ENCODE results near the gene STAMBP.
A peak's percentile ranks its signal among the peaks of the same experiment; 100 is the strongest.

STAMBP gene

GRCh38 chr2:73823416-73823815 lies 5.3 kb upstream of the STAMBP start:
- Mint-ChIP-seq H3K27me3 (ENCODE audit: low read depth, poor library complexity) (peaks cover 68% of the 10 kb centered on the region), H3K4me1 (peaks cover 5% of the 10 kb centered on the region), H3K4me3 (no peak overlapping the region), H3K27ac (no peak overlapping the region), H3K9me3 (peaks cover 4% of the 10 kb centered on the region), H3K36me3 (ENCODE audit: low read depth) (no peaks in the 10 kb centered on the region)
- DNase-seq = no peak
- no peak for TF ChIP-seq CTCF (IDR thresholded peaks at IDR 0.05)

- H3K36me3 Mint-ChIP-seq (ENCODE audit: low read depth) = no peaks in the 10 kb centered on the region
- peaks cover 10% of the 10 kb centered on the region for H3K4me1 Mint-ChIP-seq
- peaks cover 67% of the 10 kb centered on the region for H3K27me3 Mint-ChIP-seq (ENCODE audit: low read depth, poor library complexity)
- peaks cover 6% of the 10 kb centered on the region for H3K9me3 Mint-ChIP-seq
- no peak overlapping the region for H3K27ac Mint-ChIP-seq
- no peak overlapping the region for H3K4me3 Mint-ChIP-seq
- DNase-seq = peak; percentile 22
- peak; percentile 78 for TF ChIP-seq CTCF (IDR thresholded peaks at IDR 0.05)
Observed at GRCh38 chr2:73823916-73824523, 4.7 kb upstream of the STAMBP start.

DNA sequence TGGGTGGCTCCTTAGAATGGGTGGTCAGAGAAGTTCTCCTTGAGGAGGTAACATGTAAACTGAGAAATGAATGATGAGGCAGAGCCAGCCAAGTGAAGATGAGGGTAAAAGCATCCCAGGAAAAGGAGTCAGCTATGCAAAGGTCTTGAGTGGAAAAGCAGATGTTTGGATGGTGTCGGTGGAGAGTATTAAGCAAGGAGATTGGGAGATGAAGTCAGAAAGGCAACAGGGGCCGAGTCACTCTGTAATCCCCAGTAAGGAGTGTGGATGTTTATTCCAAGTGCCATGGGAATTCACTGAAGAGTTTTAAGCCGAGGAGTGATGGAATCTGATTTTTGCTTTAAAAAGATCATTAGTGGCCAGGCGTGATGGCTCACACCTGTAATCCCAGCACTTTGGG lies 3.4 kb upstream of the STAMBP start:
- peaks cover 56% of the 10 kb centered on the region for H3K27me3 Mint-ChIP-seq (ENCODE audit: low read depth, poor library complexity)
- H3K4me1 Mint-ChIP-seq = peaks cover 22% of the 10 kb centered on the region
- no peak for DNase-seq
- H3K27ac Mint-ChIP-seq = no peak overlapping the region
- no peak for TF ChIP-seq CTCF (IDR thresholded peaks at IDR 0.05)
- H3K9me3 Mint-ChIP-seq = peaks cover 6% of the 10 kb centered on the region
- H3K4me3 Mint-ChIP-seq = no peak overlapping the region
- no peaks in the 10 kb centered on the region for H3K36me3 Mint-ChIP-seq (ENCODE audit: low read depth)

GRCh38 chr2:73827018-73827417 lies 1.7 kb upstream of the STAMBP start:
- no peak for TF ChIP-seq CTCF (IDR thresholded peaks at IDR 0.05)
- no peak overlapping the region for H3K4me3 Mint-ChIP-seq
- peaks cover 40% of the 10 kb centered on the region for H3K27me3 Mint-ChIP-seq (ENCODE audit: low read depth, poor library complexity)
- DNase-seq = no peak
- H3K4me1 Mint-ChIP-seq = peaks cover 29% of the 10 kb centered on the region
- H3K9me3 Mint-ChIP-seq = peaks cover 6% of the 10 kb centered on the region
- peaks cover 8% of the 10 kb centered on the region for H3K36me3 Mint-ChIP-seq (ENCODE audit: low read depth)
- H3K27ac Mint-ChIP-seq = no peak overlapping the region

GRCh38 chr2:73827660-73828388 lies 937 bp upstream of the STAMBP start:
- Mint-ChIP-seq H3K9me3 (peaks cover 6% of the 10 kb centered on the region), H3K4me3 (peak overlapping the region; percentile 59), H3K36me3 (ENCODE audit: low read depth) (peaks cover 15% of the 10 kb centered on the region), H3K27ac (no peak overlapping the region), H3K4me1 (peaks cover 34% of the 10 kb centered on the region), H3K27me3 (ENCODE audit: low read depth, poor library complexity) (peaks cover 37% of the 10 kb centered on the region)
- no peak for TF ChIP-seq CTCF (IDR thresholded peaks at IDR 0.05)
- no peak for DNase-seq

DNA sequence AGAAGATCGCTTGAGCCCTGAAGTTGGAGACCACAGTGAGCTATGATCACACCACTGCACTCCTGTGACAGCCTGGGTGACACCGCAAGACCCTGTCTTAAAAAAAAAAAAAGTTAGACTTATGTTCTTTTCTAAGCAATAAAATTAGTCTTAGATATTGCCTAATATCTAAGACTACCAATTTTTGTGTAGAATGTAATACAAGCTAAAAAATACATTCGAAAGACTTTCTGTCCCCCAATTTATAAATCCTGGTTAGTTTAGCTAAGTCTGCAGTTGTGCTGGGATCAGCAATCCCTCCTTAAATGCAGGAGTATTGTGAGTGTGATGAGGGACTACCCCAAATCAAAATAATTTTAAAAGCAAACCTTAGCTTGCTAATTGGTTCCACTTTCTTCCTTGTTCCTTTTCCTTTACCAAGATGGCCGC lies 358 bp upstream of the STAMBP start:
- H3K27me3 Mint-ChIP-seq (ENCODE audit: low read depth, poor library complexity) = peaks cover 34% of the 10 kb centered on the region
- peaks cover 21% of the 10 kb centered on the region for H3K36me3 Mint-ChIP-seq (ENCODE audit: low read depth)
- H3K4me3 Mint-ChIP-seq = peak overlapping the region; percentile 89
- peak overlapping the region; percentile 98 for H3K27ac Mint-ChIP-seq
- peaks cover 6% of the 10 kb centered on the region for H3K9me3 Mint-ChIP-seq
- no peak for TF ChIP-seq CTCF (IDR thresholded peaks at IDR 0.05)
- peaks cover 35% of the 10 kb centered on the region for H3K4me1 Mint-ChIP-seq
- no peak for DNase-seq

All from nephron progenitor cell (in vitro differentiated cells).